Measurements from ENCODE around the gene OLFM2.
"Not testable (repeated sequence)": the region's sequence is repeated elsewhere in the genome, so short reads cannot be mapped to it uniquely, and the experiment has no call there.

Gene OLFM2

DNA sequence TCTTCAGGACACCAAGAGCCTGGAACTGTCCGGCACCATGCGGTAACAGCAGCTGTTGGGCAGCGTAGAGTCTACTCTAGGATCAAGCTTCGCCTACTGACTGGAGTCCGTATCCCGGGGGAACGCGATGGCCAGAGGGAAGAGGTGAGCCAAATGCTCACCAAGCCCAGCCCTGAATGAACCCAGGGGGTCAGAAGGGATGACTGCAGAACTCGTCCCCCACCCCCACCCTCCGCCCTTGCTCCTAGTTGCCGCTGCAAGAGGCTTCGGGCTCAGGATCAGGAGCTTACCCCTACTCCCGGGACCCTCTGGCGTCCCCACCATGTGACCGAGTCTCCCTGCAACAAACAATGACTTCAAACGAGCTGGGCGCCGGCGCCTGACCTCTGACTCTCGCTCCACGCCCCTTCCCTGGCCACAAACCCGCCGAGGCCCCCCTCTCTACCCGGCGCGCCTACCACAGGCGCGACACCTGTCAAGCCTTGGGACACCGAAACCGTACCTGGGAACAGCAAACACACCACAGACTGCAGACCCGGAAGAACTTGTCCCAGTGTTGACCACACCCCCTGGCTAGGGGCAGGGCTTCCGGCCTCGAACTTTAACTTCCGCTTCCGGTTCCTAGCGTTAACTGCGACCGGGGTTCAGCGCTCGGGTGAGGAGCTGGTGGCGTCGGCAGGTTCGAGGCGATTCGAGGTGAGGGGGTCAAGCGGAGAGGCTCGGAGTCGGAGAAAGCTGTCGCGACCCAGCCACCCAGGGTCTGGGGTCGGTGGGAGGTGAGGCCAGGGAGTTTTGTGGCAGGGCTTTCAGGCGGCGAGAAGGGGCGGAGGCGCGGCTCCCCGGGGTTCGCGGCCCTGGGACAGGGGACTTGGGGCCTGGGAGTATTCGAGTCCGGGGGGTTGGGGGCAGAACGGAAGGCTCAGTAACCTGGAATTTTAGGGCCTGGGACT is 108.8 kb downstream of the OLFM2 start, which contains the start of gene UBL5:
Gene UBL5 (plus strand): TSS at position 630 of the 950 bp plus-strand sequence. CDS start 420 bp downstream, outside the sequence.
- DNase-seq = peak; percentile 91 to 92

DNA sequence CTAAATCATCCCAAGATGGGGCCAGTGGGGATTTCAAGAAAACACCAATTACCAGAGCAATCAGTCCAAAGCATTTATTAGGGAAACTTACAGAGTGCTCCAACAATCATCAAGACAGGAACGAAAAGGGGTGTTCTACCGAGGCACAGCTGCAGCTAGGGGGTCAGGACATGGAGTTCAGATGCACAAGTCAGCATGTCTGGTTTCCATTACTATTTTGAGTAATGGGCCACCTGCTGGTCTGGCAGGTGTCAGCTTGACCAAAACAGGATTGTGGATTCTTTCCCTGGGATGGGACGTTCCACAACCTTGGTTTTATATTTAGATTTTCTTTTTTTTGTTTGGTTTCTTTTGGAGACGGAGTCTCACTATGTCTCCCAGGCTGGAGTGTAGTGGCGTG is 112.5 kb downstream of the OLFM2 start:
- no peak for DNase-seq

DNA sequence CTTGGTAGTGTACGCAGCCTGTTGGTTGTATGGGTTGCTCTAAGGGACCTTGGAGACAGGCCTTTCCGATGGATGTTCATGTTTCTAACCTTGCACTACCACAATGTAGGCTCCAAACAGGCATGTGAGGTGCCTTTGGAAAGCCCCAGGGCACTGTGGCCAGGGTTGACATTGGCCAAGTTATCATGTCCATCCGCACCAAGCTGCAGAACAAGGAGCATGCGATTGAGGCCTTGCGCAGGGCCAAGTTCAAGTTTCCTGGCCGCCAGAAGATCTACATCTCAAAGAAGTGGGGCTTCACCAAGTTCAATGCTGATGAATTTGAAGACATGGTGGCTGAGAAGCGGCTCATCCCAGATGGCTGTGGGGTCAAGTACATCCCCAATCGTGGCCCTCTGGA is 116.3 kb downstream of the OLFM2 start:
- DNase-seq = not testable (repeated sequence)

DNA sequence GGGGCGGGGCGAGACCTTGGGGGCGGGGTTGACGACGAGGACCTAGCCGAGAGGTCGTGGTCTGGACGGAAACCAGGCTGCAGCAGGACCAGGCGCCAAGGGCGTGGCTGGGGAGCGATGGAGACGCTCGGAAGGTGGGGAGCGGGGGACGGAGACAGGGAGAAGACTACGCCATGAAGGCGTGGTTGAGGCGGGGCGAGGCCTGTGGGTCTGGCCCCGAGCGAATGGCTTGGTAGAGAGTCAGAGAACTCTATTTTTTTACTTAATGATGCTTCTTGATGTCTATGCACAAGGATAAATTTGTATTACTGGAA is 116.8 kb downstream of the OLFM2 start:
- DNase-seq = no peak

DNA sequence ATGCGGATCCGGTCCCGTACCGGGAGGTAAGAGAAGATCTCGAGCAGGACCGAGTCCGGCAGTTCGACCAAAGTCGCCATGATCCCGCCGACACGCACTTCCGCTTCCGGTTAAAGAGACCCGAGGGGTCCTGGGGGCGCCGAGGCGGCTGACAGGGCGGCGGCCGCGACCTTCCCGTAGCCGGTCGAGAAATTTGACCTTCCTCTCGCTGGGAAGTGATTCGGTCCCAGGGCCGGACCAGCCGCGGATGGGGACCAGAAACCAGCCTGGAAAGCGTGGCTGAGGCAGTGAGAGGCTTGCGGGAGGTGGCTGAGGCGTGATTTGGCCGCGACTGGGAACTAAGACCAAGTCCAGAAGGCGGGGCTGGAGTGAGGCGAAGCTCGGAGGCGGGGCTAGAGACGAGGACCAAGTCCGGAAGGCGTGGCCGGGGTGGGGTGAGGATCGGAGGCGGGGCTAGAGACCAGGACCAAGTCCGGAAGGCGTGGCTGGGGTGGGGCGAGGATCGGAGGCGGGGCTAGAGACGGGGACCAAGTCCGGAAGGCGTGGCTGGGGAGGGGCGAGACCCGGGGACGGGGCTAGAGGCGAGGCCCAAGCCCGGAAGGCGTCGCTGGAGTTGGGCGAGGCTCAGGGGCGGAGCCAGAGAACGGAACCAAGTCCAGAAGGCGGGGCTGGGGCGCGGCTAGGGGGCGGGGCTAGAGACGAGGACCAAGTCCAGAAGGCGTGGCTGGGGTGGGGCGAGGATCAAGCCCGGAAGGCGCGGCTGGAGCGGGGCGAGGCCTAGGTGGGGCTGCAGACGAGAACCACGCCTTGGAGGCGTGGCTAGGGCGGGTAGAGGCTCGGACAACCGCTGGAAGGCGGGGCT is 117.3 kb downstream of the OLFM2 start, which contains the start of gene FBXL12:
Gene FBXL12 (minus strand): TSS at position 346 of the 862 bp plus-strand sequence. CDS start 266 bp downstream, at position 80.
- peak; percentile 100 for DNase-seq

DNA sequence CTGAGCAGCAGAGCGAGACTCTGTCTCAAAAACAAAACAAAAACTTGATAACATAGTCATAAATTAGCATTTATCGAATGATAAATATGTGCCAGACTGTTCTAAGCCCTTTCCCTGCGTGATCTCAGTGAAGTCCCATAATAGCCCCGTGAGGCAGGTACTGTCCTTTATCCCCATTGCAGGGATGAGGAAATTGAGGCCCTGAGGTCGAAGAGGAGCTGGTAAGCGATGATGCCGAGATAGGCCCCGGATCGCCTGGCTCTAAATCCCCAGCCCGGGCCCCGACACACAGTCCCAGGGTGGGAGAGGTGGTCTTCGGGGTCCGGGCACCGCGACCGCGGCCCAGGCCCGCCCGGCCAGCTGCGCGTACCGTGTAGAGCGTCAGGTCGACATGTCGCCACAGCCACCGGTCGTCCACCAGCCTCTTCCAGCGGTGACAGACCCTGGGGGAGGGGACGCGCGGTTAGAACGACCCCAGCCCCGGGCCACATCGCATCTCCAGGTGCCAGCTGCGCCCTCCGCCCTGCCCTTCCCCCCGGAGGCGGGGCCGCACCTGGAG is 118.1 kb downstream of the OLFM2 start:
- DNase-seq = no peak

DNA sequence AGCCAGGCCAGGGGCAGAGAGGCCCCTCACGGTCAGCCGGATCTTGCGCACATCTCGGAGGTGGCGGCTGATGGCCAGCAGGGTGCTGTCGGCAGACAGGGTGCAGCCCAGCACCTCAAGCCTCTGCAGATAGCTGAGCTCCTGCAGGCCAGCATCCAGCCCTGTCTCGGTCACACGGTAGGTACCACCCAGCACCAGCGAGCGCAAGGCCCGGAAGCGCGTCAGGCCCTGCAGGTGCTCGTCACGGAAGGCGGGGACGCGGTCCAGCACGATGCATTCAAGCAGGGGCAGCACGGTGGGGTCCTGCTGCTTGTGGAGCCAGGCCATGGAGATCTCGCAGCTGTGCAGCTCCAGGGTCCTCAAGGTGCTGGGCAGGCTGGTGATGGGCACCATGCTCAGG is 125.2 kb downstream of the OLFM2 start:
- DNase-seq = no peak

DNA sequence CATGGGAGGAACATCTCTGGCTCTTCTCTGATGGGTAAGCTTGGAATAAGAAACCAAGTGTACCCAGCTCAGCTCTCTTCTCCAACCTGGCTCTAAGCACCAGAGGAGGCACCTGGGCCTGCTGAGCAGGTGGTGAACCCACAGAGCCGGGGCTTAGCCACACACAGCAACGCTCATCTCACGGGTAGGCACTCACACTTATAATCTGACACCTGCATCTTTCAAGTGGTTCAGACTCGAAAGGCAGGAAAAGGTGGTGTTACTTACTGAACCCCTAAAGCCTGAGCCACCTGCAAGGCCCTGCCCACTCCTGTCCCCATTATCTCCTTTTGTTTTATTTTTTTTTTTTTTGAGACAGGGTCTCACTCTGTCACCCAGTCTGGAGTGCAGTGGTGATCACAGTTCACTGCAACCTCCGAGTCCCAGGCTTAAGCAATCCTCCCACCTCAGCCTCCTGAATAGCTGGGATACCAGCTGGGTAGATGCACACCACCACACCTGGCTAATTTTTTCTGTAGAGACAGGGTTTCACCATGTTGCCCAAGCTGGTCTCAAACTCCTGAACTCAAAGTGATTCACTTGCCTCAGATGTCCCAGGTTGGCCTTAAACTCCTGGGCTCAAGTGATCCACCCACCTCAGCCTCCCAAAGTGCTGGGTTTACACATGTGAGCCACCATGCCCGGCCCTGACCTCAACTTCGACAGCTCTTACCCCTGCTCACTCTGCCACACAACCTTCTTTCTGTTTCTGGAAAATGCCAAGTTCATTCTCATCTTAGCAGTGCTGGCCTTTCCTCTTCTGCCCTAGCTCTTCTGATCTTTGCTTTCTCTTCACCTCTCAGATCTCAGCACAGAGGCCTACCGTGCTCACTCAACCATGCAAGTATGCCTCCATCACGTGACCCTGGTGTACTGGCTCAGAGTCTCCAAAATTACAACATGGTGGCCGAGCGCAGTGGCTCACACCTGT is 127.2 kb downstream of the OLFM2 start:
- no peak for DNase-seq

DNA sequence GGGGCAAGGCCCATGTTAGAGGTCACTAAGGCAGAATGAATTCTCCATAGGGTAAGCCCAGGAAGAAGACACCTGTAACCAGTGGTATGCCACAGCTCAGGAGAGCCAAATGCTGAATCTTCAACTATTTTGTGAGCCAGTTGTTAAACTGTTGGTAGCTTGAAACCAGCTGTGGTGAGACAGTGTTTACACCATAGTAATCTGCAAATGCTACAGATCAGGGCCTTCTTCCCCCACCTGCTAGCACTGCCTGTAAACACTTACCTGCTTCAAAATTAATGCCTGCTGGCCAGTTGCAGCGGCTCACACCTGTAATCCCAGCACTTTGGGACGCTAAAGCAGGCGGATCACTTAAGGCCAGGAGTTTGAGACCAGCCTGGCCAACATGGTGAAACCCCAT is 129.5 kb downstream of the OLFM2 start:
- no peak for DNase-seq
